DOHH2 (cell line): ENCODE measurements around the gene CFC1B.
"Not testable (repeated sequence)": the region's sequence is repeated elsewhere in the genome, so short reads cannot be mapped to it uniquely, and the experiment has no call there.

ENCODE experiments used
- EZH2phosphoT487 ChIP-seq: fragments of 200-600 bp; sonication (generic); IDR thresholded peaks from 2 replicates; pipeline ENCODE4 v1.6.1; 2017; ENCODE audit warnings: borderline replicate concordance, mild to moderate bottlenecking, antibody characterized with exemption, low read length, moderate library complexity, mixed read lengths
- TF ChIP-seq, protein P1 (sequence below): fragments of 200-600 bp; sonication (generic); IDR thresholded peaks from one replicate; pipeline ENCODE4 v1.5.1; 2014; ENCODE audit warnings: antibody characterized with exemption, mild to moderate bottlenecking, low read depth, low read length; ENCODE audit not compliant: poor library complexity, severe bottlenecking

DNA sequence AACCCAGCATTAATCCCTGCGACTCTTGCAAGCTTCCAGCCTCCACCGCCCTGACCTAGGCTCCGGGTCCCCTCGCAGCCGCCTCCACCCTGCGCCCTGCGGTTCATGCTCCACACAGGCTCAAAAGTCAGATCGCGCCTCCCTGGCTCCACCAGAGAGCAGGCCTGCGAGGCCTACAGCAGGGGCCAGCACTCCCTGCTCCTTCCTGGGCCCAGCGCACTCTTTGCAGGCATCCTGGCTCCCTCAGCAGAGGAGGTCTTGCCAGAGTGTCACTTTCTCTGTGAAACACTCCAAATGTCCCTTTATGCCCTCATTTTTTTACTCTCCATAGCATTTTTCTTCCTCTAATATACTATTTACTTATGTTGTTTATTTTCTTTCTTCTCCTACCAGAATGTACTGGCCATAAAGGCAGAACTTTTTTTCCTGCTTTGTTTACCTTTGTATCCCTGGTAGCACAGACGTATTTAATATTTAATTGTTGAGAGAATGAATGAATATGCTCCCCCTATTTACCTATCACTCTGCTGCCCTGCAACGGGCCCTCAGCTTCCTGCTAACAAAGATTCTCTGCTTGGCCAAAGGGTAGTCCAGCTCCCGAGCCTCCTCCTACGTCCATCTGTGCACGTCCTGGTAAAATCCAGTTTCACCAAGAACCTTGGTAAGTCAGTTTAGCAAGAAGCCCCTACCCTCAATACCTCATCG is 9.1 kb upstream of the CFC1B start:
- TF ChIP-seq, protein P1, sequence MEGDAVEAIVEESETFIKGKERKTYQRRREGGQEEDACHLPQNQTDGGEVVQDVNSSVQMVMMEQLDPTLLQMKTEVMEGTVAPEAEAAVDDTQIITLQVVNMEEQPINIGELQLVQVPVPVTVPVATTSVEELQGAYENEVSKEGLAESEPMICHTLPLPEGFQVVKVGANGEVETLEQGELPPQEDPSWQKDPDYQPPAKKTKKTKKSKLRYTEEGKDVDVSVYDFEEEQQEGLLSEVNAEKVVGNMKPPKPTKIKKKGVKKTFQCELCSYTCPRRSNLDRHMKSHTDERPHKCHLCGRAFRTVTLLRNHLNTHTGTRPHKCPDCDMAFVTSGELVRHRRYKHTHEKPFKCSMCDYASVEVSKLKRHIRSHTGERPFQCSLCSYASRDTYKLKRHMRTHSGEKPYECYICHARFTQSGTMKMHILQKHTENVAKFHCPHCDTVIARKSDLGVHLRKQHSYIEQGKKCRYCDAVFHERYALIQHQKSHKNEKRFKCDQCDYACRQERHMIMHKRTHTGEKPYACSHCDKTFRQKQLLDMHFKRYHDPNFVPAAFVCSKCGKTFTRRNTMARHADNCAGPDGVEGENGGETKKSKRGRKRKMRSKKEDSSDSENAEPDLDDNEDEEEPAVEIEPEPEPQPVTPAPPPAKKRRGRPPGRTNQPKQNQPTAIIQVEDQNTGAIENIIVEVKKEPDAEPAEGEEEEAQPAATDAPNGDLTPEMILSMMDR = not testable (repeated sequence)
- TF ChIP-seq EZH2phosphoT487 = not testable (repeated sequence)
